Measurements from ENCODE around the gene SMIM45.

Gene SMIM45

DNA sequence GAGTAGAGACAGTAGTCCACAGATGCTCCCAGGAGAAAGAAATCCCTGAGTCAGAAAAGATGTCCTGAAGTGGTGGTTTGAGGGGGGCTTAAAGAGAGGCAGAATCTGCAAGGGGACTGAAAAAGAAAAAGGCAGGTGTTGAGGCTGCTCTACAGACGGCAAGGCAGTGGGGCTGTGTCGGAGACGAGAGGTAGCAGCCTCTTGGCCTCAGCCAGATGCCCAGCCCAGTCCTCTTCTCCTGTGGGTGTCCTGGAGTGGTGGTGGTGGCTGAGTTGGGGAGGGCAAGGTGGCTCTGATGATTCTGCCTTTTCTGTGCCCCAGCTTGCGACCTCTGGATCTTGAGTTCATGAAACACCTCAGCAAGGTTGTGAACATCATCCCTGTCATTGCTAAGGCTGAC, 37.3 kb downstream of the SMIM45 start:
- ATAC-seq: no peak
- Histone ChIP-seq H3K9me2 (replicated peaks; ENCODE audit: low read length) (no peaks in the 10 kb centered on the region), H3K9ac (ENCODE audit: low read length) (no peak overlapping the region), H3K4me1 (ENCODE audit: insufficient read depth, low read length) (no peaks in the 10 kb centered on the region), H3K27me3 (ENCODE audit: low read length) (no peaks in the 10 kb centered on the region), H2AFZ (ENCODE audit: low read length) (no peak overlapping the region), H3F3A (ENCODE audit: low read length, unreplicated experiment) (no peaks in the 10 kb centered on the region), H3K4me2 (ENCODE audit: low read length) (no peak overlapping the region), H3K79me2 (ENCODE audit: low read length) (no peaks in the 10 kb centered on the region), H3K9me3 (ENCODE audit: low read length) (no peaks in the 10 kb centered on the region), H4K20me1 (ENCODE audit: low read length) (no peaks in the 10 kb centered on the region), H3K4me3 (ENCODE audit: low read length) (no peak overlapping the region), H3K36me3 (ENCODE audit: low read depth, low read length) (no peaks in the 10 kb centered on the region), H3K27ac (ENCODE audit: low read length) (no peak overlapping the region)
- TF ChIP-seq EZH2 (IDR thresholded peaks at IDR 0.05; ENCODE audit: low read length, unreplicated experiment) (no peak), EZH2phosphoT487 (IDR thresholded peaks at IDR 0.05; ENCODE audit: borderline replicate concordance, low read length) (no peak)
- TF ChIP-seq, protein P1, sequence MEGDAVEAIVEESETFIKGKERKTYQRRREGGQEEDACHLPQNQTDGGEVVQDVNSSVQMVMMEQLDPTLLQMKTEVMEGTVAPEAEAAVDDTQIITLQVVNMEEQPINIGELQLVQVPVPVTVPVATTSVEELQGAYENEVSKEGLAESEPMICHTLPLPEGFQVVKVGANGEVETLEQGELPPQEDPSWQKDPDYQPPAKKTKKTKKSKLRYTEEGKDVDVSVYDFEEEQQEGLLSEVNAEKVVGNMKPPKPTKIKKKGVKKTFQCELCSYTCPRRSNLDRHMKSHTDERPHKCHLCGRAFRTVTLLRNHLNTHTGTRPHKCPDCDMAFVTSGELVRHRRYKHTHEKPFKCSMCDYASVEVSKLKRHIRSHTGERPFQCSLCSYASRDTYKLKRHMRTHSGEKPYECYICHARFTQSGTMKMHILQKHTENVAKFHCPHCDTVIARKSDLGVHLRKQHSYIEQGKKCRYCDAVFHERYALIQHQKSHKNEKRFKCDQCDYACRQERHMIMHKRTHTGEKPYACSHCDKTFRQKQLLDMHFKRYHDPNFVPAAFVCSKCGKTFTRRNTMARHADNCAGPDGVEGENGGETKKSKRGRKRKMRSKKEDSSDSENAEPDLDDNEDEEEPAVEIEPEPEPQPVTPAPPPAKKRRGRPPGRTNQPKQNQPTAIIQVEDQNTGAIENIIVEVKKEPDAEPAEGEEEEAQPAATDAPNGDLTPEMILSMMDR (conservative IDR thresholded peaks at IDR 0.05; ENCODE audit: low read depth, low read length): no peak
- no TSS peak for BruUV-seq (replicated peaks)
- ChIA-PET CTCF (no interaction called here), POLR2A (ENCODE audit: unreplicated experiment) (no interaction called here)
- intact Hi-C loops (cut with micrococcal nuclease): no loop called here
- DNase-seq: no peak

DNA sequence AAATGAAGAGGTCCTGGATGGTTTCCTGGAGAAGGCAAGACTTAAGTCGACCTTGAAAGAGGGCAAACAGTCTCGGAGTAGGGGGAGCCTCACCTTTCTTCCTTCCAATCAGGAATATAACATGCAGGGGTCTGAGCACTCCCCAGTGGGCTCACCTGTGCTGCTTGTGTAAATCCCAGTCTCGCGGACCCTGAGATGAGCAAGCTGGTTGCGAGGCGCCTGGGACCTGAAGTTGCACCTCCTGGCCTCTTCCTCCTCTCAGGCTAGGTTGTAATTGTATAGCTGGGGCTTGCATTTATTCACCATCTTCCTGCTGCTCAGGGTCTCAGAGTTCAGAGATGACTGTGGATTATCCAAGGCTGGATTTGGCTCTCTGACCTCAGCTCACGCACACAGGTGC, 39.2 kb downstream of the SMIM45 start:
- no TSS peak for BruUV-seq (replicated peaks)
- no peak overlapping the region for H3K9ac ChIP-seq (ENCODE audit: low read length)
- ChIA-PET CTCF (no interaction called here), POLR2A (ENCODE audit: unreplicated experiment) (no interaction called here)
- H3K27ac ChIP-seq (ENCODE audit: low read length): no peak overlapping the region
- no peak overlapping the region for H3K4me3 ChIP-seq (ENCODE audit: low read length)
- H3K79me2 ChIP-seq (ENCODE audit: low read length): no peaks in the 10 kb centered on the region
- TF ChIP-seq, protein P1 (conservative IDR thresholded peaks at IDR 0.05; ENCODE audit: low read depth, low read length): no peak
- TF ChIP-seq EZH2phosphoT487 (IDR thresholded peaks at IDR 0.05; ENCODE audit: borderline replicate concordance, low read length) (no peak), EZH2 (IDR thresholded peaks at IDR 0.05; ENCODE audit: low read length, unreplicated experiment) (no peak)
- no peaks in the 10 kb centered on the region for H3F3A ChIP-seq (ENCODE audit: low read length, unreplicated experiment)
- DNase-seq (no peak), ATAC-seq (no peak)
- intact Hi-C loops (cut with micrococcal nuclease): no loop called here
- no peaks in the 10 kb centered on the region for H4K20me1 ChIP-seq (ENCODE audit: low read length)
- no peaks in the 10 kb centered on the region for H3K4me1 ChIP-seq (ENCODE audit: insufficient read depth, low read length)
- no peaks in the 10 kb centered on the region for H3K36me3 ChIP-seq (ENCODE audit: low read depth, low read length)
- H3K9me3 ChIP-seq (ENCODE audit: low read length): no peaks in the 10 kb centered on the region
- H2AFZ ChIP-seq (ENCODE audit: low read length): no peak overlapping the region
- H3K9me2 ChIP-seq (replicated peaks; ENCODE audit: low read length): no peaks in the 10 kb centered on the region
- H3K4me2 ChIP-seq (ENCODE audit: low read length): no peak overlapping the region
- no peaks in the 10 kb centered on the region for H3K27me3 ChIP-seq (ENCODE audit: low read length)

DNA sequence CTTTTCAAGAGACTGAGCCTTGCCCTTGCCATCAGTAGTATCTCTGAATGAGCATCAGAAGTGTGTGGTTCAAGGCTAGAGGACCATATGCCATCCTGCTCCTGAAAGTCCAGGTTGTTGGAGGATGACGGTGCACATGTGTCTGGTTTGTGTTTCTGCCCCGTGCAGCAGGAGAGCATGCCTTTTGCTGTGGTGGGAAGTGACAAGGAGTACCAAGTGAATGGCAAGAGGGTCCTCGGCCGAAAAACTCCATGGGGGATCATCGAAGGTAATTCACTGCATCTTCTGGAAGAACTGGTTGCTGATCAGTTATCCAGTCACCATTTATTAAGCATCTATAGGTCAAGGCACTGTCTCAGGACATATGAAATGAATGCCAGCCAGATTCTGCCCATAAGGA, 40.5 kb downstream of the SMIM45 start:
- BruUV-seq (replicated peaks): no TSS peak
- Histone ChIP-seq H3K4me1 (ENCODE audit: insufficient read depth, low read length) (no peaks in the 10 kb centered on the region), H3K9me2 (replicated peaks; ENCODE audit: low read length) (no peaks in the 10 kb centered on the region), H3K79me2 (ENCODE audit: low read length) (no peaks in the 10 kb centered on the region), H3F3A (ENCODE audit: low read length, unreplicated experiment) (no peaks in the 10 kb centered on the region), H3K27me3 (ENCODE audit: low read length) (no peaks in the 10 kb centered on the region), H3K9ac (ENCODE audit: low read length) (no peak overlapping the region), H2AFZ (ENCODE audit: low read length) (no peak overlapping the region), H3K27ac (ENCODE audit: low read length) (no peak overlapping the region), H3K4me3 (ENCODE audit: low read length) (no peak overlapping the region), H4K20me1 (ENCODE audit: low read length) (no peaks in the 10 kb centered on the region), H3K4me2 (ENCODE audit: low read length) (no peak overlapping the region), H3K36me3 (ENCODE audit: low read depth, low read length) (no peaks in the 10 kb centered on the region), H3K9me3 (ENCODE audit: low read length) (no peaks in the 10 kb centered on the region)
- intact Hi-C loops (cut with micrococcal nuclease): no loop called here
- POLR2A ChIA-PET (ENCODE audit: unreplicated experiment): no interaction called here
- no peak for ATAC-seq
- no peak for DNase-seq
- CTCF ChIA-PET: no interaction called here
- no peak for TF ChIP-seq EZH2phosphoT487 (IDR thresholded peaks at IDR 0.05; ENCODE audit: borderline replicate concordance, low read length)
- TF ChIP-seq, protein P1 (conservative IDR thresholded peaks at IDR 0.05; ENCODE audit: low read depth, low read length): no peak
- no peak for TF ChIP-seq EZH2 (IDR thresholded peaks at IDR 0.05; ENCODE audit: low read length, unreplicated experiment)

Data from PC-3 (cell line).